GM12892 (cell line): ENCODE measurements around the gene PDZRN3.

ENCODE experiments used
- DNase-seq: peaks from one replicate; pipeline ENCODE4 v3.0.0; 2011; ENCODE audit not compliant: insufficient read length
- FAIRE-seq: peaks from 2 replicates; lab custom pipeline; 2011; peaks lifted over from hg19 to GRCh38; lab: Jason Lieb, UNC
- POLR2A ChIP-seq: IDR thresholded peaks from 2 replicates; pipeline ENCODE4 v1.6.1; 2011; ENCODE audit warnings: low read depth, low read length, control low read depth
- POLR2AphosphoS5 ChIP-seq: IDR thresholded peaks from 2 replicates; pipeline ENCODE4 v1.6.1; 2011; ENCODE audit warnings: low read depth, low read length, control low read depth
- TAF1 ChIP-seq: IDR thresholded peaks from 2 replicates; pipeline ENCODE4 v1.6.1; 2011; ENCODE audit warnings: low read depth, mild to moderate bottlenecking, control low read depth, low read length, borderline replicate concordance

Gene PDZRN3

DNA sequence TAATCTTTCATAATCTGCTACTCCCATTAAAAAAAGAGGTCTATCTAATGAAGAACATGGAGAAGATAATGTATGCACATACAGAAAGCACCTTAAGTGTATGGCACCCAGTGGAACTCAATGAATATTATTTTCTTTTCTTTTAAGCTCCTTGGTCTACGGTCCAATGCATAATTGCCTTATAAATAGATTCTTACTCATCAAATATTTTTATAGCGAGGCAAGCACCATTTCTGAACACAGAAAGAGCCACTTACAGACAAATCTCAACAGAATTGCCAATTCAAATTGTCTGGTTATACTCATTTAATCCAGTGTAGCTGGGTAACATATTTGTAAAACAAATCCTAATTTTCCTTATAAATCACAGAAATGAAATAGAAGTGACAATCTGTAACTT, 6.3 kb downstream of the PDZRN3 start:
- TF ChIP-seq POLR2AphosphoS5, result no peak
- no peak for TF ChIP-seq TAF1
- no peak for TF ChIP-seq POLR2A
- FAIRE-seq (no peak), DNase-seq (no peak)

DNA sequence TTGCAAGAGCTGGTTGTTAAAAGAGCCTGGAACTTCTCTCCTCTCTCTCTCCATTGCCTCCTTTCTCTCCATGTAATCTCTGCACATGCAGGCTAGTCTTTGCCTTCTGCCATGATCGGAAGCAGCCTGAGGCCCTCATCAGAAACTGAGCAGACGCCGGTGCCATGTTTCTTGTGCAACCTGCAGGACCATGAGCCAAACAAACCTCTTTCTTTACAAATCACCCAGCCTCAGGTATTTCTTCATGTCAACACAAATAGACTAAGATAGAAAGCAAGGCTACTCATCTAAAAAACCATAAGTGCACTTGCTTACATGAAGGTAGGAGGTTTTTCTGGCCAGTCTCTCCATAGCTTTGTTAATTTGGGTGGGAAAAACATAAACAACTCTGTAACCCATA, 8.7 kb downstream of the PDZRN3 start:
- no peak for FAIRE-seq
- TF ChIP-seq POLR2A (no peak), TAF1 (no peak), POLR2AphosphoS5 (no peak)
- no peak for DNase-seq

DNA sequence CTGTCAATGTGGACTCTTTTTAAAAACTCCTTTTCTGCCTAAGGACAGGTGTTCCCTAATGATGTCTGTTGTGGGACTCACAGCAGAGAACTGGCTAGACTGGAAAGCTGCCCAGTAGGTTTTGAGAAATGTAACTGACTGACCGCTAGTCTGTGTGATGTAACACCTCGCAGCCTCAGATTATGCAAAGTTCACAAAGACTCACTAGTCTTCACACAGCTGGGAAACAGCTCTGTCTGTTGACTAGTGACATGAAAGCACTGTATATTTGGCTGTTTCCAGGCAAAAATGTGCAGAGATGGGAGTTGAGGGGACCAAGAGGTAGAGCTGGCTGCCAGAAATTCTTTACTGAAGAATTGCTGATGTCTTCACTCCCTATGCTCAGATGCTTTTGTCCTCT, 10.3 kb downstream of the PDZRN3 start:
- DNase-seq, result no peak
- TF ChIP-seq TAF1 (no peak), POLR2A (no peak), POLR2AphosphoS5 (no peak)
- no peak for FAIRE-seq

DNA sequence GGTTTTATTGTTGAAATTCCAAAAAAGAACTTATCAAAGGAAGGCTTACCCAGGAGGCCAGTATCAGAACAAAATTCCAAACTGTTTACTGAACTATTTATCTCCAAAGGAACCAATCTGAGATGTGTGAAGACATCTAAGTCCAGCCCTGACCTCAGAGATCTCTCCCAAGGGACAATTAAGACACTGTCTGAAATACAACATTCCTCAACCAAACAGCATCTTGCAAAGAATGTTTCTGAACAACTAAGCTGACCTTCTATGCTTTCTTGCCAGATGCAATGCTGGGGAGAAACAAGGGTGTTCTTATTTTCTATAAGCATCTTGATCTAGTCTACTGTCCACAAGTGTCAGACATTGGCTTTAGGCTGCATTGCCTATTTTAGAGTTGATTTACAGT, 13.6 kb downstream of the PDZRN3 start:
- DNase-seq (no peak), FAIRE-seq (no peak)
- TF ChIP-seq TAF1 (no peak), POLR2A (no peak), POLR2AphosphoS5 (no peak)

DNA sequence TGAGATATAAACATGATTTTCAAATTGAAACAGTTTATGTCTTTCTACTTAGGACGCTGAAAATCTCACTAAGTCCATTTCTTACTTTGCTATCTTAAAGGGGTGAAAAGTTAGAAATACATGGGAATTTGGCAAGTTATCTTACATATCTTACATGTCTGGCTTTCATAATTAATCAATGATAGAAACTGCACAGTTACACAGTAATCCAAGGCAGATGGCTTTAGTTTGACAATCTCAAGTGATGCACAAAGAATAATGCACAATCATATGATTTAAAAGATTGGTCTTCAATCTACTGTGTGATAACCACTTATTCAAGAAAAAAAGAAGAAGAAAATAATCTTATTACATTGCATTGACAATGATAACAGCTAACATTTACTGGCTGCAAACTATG, 14.2 kb downstream of the PDZRN3 start:
- DNase-seq, result no peak
- TF ChIP-seq TAF1 (no peak), POLR2AphosphoS5 (no peak), POLR2A (no peak)
- no peak for FAIRE-seq

DNA sequence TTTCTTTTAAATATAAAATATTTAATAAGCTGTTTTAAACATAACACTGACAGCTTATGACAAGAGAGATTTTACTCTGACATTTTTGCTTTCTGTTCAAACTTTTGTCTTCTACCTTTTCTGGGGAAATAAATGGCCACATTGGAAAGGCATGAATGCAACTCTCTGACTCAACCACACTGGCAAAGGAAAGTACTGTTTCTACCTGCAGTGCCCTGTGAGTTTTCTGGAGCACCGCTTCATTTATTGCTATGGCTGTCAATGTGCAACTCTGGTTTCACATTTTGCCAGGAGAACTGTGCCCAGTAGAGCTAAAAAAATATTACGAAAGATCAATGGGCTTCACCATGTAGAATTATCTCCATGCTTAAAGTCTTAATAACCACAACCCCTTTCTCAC, 15.1 kb downstream of the PDZRN3 start:
- FAIRE-seq (no peak), DNase-seq (no peak)
- no peak for TF ChIP-seq POLR2A
- no peak for TF ChIP-seq TAF1
- TF ChIP-seq POLR2AphosphoS5, result no peak

DNA sequence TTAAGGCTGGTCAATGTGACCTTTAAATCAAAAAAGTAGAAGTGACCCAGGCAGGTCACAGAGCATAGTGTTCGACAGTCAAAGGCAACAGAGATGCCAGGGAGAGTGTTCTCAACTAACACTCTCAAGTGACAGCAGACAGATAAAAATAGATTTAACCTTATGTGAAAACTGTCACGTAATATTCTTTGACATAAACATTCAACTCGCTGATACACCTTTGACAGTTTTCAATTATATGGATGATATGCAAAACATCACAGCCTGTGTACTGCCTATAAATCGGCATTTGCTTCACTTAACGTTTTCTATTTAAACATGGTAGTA, 15.5 kb downstream of the PDZRN3 start:
- FAIRE-seq (no peak), DNase-seq (no peak)
- TF ChIP-seq POLR2AphosphoS5, result no peak
- no peak for TF ChIP-seq TAF1
- TF ChIP-seq POLR2A, result no peak

DNA sequence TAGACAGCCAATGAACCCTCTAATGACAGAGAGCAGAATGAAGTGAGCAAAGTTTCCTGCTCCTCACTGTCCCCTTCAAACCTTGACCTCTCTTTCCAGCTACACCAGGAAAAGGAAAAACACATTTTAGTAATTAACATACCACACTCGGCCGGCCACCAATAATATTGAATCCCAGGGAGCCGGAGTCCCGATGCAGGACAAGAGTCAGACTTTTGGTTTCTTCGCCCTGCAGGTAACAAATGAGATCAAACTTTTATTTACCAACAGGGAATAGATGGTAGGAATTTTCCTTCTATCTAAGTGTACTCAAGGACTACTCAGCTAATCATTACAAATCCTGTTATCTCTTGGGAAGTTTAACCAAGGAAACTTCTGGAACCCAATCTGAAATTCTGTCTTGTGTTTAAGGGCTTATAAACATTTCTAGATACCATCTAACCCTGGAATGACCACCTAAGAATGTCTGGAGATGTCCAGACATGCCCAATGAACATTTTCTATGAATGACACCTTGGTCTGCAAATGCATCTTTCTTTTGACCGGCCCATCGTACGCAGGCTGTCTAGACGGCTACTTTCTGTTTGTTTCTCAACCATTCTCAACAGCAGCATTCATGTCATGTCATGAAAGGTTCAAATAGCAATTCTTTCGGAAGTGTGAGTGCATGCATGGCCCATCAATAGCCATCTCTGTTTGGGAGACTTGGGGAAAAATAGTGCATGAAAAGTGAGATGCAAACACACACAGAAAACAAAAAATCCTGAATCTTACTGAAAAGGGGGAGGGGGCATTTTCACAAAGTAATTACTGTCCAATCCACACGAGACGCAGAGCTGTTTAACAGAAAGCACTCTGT, 16.1 kb downstream of the PDZRN3 start:
- no peak for TF ChIP-seq POLR2AphosphoS5
- no peak for TF ChIP-seq POLR2A
- no peak for TF ChIP-seq TAF1
- FAIRE-seq (no peak), DNase-seq (no peak)

DNA sequence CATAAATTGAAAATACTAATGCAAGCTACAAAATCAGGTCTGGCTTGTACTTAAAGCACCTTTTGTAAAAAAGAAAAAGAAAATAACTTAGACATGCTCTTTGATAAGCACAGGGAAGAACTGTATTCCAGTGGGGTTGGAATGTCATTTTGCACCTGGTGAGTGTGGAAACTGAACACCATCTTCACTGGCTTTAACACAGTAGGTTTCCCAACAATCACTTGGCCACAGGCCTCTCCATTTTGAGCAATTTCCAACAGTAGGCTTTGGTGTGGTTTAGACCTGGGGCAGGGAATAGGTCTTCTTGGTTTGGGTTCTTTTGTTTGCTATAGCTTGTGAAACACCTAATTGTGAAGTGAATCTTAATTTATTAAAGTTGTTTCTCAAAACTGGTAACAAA, 18.9 kb downstream of the PDZRN3 start:
- FAIRE-seq (no peak), DNase-seq (no peak)
- TF ChIP-seq TAF1, result no peak
- no peak for TF ChIP-seq POLR2AphosphoS5
- no peak for TF ChIP-seq POLR2A

DNA sequence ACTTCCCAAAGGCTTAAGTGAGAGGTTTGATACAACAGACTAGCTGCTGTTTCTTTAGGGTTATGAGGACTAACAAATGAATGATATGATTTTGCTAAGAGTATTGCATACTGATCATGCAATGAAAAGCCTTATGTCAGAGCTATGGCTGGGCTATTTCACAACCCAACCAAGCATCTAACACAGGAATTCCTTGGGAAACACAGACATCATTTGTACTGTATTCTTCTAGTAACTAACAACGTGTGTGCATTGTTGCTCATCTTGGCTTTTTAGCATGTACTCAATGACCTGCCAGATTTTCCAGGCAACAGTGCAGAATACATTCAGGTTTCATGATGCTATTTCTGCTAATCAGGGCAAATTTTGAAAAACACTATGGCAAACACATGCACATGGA, 19.3 kb downstream of the PDZRN3 start:
- TF ChIP-seq TAF1 (no peak), POLR2A (no peak), POLR2AphosphoS5 (no peak)
- no peak for DNase-seq
- FAIRE-seq, result no peak

DNA sequence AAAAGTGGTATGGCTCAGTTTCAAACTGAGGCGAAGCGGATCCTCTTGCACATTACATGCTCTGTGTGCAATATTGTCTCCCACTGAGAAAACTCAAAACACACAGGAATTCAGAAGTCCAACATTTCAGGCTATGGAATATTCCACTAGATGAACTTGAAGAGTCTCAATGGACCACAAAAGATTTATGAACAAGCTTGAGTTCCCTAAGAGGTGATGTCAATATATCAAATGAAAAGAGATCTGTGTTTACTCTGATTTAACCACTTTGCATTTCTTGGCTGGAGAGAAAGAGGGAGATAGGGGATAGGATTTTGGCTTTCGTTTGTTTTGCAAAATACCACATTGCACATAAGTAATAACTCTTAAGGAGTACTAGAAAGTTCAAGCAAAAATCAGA, 20.3 kb downstream of the PDZRN3 start:
- DNase-seq, result no peak
- TF ChIP-seq TAF1 (no peak), POLR2AphosphoS5 (no peak), POLR2A (no peak)
- FAIRE-seq, result no peak

DNA sequence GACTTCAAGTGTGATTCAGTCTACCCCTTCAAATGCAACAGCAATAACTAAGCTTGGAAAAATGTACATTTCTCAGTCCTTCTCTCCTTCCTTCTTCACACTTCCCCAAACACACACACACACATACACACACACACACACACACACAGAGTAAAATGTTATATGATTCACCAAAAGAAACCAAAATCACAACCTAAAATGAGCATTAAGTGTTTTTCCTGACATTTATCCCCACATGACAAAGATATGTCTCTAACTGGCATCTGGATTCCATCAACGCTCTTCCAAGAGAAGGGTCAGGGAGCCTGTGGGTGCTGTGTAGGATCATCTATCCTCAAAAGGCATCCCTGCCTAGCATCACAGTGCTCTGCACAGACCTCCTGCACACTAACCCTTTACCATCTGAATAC, 21.0 kb downstream of the PDZRN3 start:
- DNase-seq (no peak), FAIRE-seq (no peak)
- TF ChIP-seq POLR2A (no peak), TAF1 (no peak), POLR2AphosphoS5 (no peak)

DNA sequence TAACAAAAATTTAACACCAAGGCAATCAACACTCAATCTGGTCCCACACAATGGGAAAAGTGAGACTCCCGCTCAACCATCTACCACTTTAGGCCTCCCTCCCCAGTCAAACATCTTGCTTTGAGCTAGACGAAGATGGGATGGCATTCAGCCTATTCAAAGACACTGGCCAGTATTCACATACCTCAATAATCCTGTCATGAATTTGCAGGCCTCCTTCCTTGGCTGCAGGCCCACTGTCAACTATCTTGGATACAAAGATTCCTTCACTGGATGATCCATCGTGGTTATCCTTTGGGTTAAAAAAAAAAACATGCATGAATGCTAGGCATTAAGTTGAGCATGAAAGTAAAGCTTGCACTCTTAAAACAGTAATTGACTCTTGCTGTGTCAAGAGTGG, 22.6 kb downstream of the PDZRN3 start:
- FAIRE-seq (no peak), DNase-seq (no peak)
- TF ChIP-seq POLR2AphosphoS5 (no peak), TAF1 (no peak), POLR2A (no peak)
